GM23338 (cell line): Measurements from ENCODE around the gene NHSL1. TPM values are rescaled to one million over a fixed set of nuclear protein-coding genes. Genes with fewer than 3 reads are reported as not detected.

ENCODE experiments used
- ATAC-seq: fragments of 200-7000 bp; cut with Tn5 transposase; 3 replicates; pipeline ENCODE4 v1.9.1; 2020
- DNase-seq: peaks from one replicate; pipeline ENCODE4 v3.0.0-alpha.2; 2015; ENCODE audit warnings: low spot score
- H2AFZ ChIP-seq: fragments of 200-600 bp; sonication (generic); 2 replicates; pipeline ENCODE4 v1.8.0; 2016; ENCODE audit warnings: antibody characterized with exemption, mild to moderate bottlenecking, moderate library complexity
- H3F3A ChIP-seq: fragments of 200-600 bp; sonication (generic); replicated peaks from 2 replicates; pipeline ENCODE4 v1.8.0; 2017; ENCODE audit warnings: antibody characterized with exemption, mixed run types, low read depth
- H3K27ac ChIP-seq: fragments of 200-600 bp; sonication (generic); 2 replicates; pipeline ENCODE4 v1.6.1; 2016; ENCODE audit warnings: low read depth
- H3K27me3 ChIP-seq: fragments of 200-600 bp; sonication (generic); 2 replicates; pipeline ENCODE4 v1.8.0; 2016; ENCODE audit warnings: mild to moderate bottlenecking, mixed run types, moderate library complexity; ENCODE audit not compliant: insufficient read depth
- H3K36me3 ChIP-seq: fragments of 200-600 bp; sonication (generic); 2 replicates; pipeline ENCODE4 v1.8.0; 2016; ENCODE audit warnings: mild to moderate bottlenecking; ENCODE audit not compliant: insufficient read depth
- H3K4me1 ChIP-seq: fragments of 200-600 bp; sonication (generic); 2 replicates; pipeline ENCODE4 v1.8.0; 2016; ENCODE audit warnings: mild to moderate bottlenecking, moderate library complexity; ENCODE audit not compliant: insufficient read depth
- H3K4me2 ChIP-seq: fragments of 200-600 bp; sonication (generic); 2 replicates; pipeline ENCODE4 v1.7.1; 2017; ENCODE audit warnings: mixed run types
- H3K4me3 ChIP-seq: fragments of 200-600 bp; sonication (generic); 2 replicates; pipeline ENCODE4 v1.6.1; 2016; ENCODE audit warnings: mixed run types
- H3K79me2 ChIP-seq: fragments of 200-600 bp; sonication (generic); replicated peaks from 2 replicates; pipeline ENCODE4 v1.8.0; 2017; ENCODE audit warnings: mild to moderate bottlenecking; ENCODE audit not compliant: insufficient read depth
- H3K9me2 ChIP-seq: fragments of 200-600 bp; sonication (generic); 2 replicates; pipeline ENCODE4 v1.8.0; 2017; ENCODE audit not compliant: insufficient read depth
- H4K20me1 ChIP-seq: fragments of 200-600 bp; sonication (generic); replicated peaks from 2 replicates; pipeline ENCODE4 v1.8.0; 2017; ENCODE audit warnings: mild to moderate bottlenecking; ENCODE audit not compliant: insufficient read depth
- H3K27ac Mint-ChIP-seq: 2 replicates; pipeline ENCODE4 v1.8.0; 2020; ENCODE audit warnings: inconsistent platforms, mild to moderate bottlenecking, moderate library complexity, mixed read lengths
- H3K27me3 Mint-ChIP-seq: 3 replicates; pipeline ENCODE4 v1.8.0; 2022; ENCODE audit warnings: low read depth, mild to moderate bottlenecking, moderate library complexity, mixed read lengths, inconsistent platforms; ENCODE audit not compliant: insufficient read depth, poor library complexity
- H3K36me3 Mint-ChIP-seq: 3 replicates; pipeline ENCODE4 v1.8.0; 2021; ENCODE audit warnings: low read depth, mild to moderate bottlenecking, inconsistent platforms, moderate library complexity, mixed read lengths
- H3K4me1 Mint-ChIP-seq: 3 replicates; pipeline ENCODE4 v1.8.0; 2020; ENCODE audit warnings: mild to moderate bottlenecking, inconsistent platforms, mixed read lengths
- H3K4me3 Mint-ChIP-seq: 3 replicates; pipeline ENCODE4 v1.8.0; 2021; ENCODE audit warnings: moderate library complexity, mild to moderate bottlenecking, inconsistent platforms, mixed read lengths
- H3K9me3 Mint-ChIP-seq: 3 replicates; pipeline ENCODE4 v1.8.0; 2020; ENCODE audit warnings: moderate library complexity, mild to moderate bottlenecking, inconsistent platforms, mixed read lengths
- CREB1 ChIP-seq: fragments of 250-450 bp; sonication (Bioruptor Pico); IDR thresholded peaks from 2 replicates; pipeline ENCODE4 v1.5.0; 2020; ENCODE audit warnings: low read depth, mild to moderate bottlenecking, moderate library complexity
- ETS1 ChIP-seq: IDR thresholded peaks from 2 replicates; pipeline ENCODE4 v1.6.1; 2016; ENCODE audit warnings: antibody characterized with exemption
- EZH2 ChIP-seq: fragments of 200-600 bp; sonication (generic); IDR thresholded peaks from one replicate; pipeline ENCODE4 v1.8.0; 2017; ENCODE audit warnings: antibody characterized with exemption, mild to moderate bottlenecking, low read depth; ENCODE audit not compliant: unreplicated experiment
- EZH2phosphoT487 ChIP-seq: fragments of 200-600 bp; sonication (generic); IDR thresholded peaks from one replicate; pipeline ENCODE4 v1.8.1; 2018; ENCODE audit warnings: antibody characterized with exemption; ENCODE audit not compliant: unreplicated experiment
- JUNB ChIP-seq: IDR thresholded peaks from one replicate; pipeline ENCODE4 v1.6.1; 2016; ENCODE audit warnings: antibody characterized with exemption; ENCODE audit not compliant: unreplicated experiment
- NANOG ChIP-seq: IDR thresholded peaks from 2 replicates; pipeline ENCODE4 v1.6.1; 2016; ENCODE audit warnings: antibody characterized with exemption, borderline replicate concordance
- POLR2AphosphoS5 ChIP-seq: IDR thresholded peaks from 2 replicates; pipeline ENCODE4 v1.6.1; 2016; ENCODE audit warnings: antibody characterized with exemption, low read depth
- REST ChIP-seq: IDR thresholded peaks from one replicate; pipeline ENCODE4 v1.6.1; 2018; ENCODE audit warnings: antibody characterized with exemption; ENCODE audit not compliant: unreplicated experiment
- ZNF114 ChIP-seq: fragments of 250-450 bp; sonication (Bioruptor Pico); IDR thresholded peaks from 2 replicates; pipeline ENCODE4 v1.5.0; 2020; ENCODE audit warnings: mild to moderate bottlenecking, moderate library complexity
- ZNF331 ChIP-seq: fragments of 250-450 bp; sonication (Bioruptor Pico); IDR thresholded peaks from 2 replicates; pipeline ENCODE4 v1.5.0; 2020; ENCODE audit warnings: low read depth, mild to moderate bottlenecking, moderate library complexity
- ZNF462 ChIP-seq: fragments of 250-450 bp; sonication (Bioruptor Pico); IDR thresholded peaks from 2 replicates; pipeline ENCODE4 v1.5.0; 2020; ENCODE audit warnings: mild to moderate bottlenecking, moderate library complexity
- polyA plus RNA-seq: library from polyadenylated mRNA; unstranded; fragments of >200 nt; fragmentation: Nextera tagmentation; extraction: Ambion mirVana; gene quantifications from 2 replicates; pipeline ENCODE4 v1.2.1, GENCODE V29; 2016
- total RNA-seq: library from RNA; depleted of rRNA; stranded (reverse); fragments of >200 nt; shearing (Covaris generic); gene quantifications from 2 replicates; pipeline ENCODE4 v1.2.3, GENCODE V29; 2014

NHSL1 gene
- total and polyA plus RNA-seq, 2 experiments from 2014 or later: 11.2 to 24.5 TPM

GRCh38 chr6:138378463-138378862 is 120.8 kb downstream of the NHSL1 start (continued):
- no peak for TF ChIP-seq REST

GRCh38 chr6:138377844-138378243 is 121.5 kb downstream of the NHSL1 start, which contains the start of gene SMIM28:
TSS of gene SMIM28 (plus strand) at chr6:138377905. CDS start at chr6:138378073, 168 bp downstream.
- peak within 1 kb of the TSS; percentile 49 for H2AFZ ChIP-seq
- H3K4me1 Mint-ChIP-seq: peaks cover 19% of the 10 kb centered on the region
- no peaks in the 10 kb centered on the region for H3K9me2 ChIP-seq
- no peaks in the 10 kb centered on the region for H3K36me3 ChIP-seq
- no peaks in the 10 kb centered on the region for H3F3A ChIP-seq
- no peaks in the 10 kb centered on the region for H4K20me1 ChIP-seq
- H3K4me3 Mint-ChIP-seq: no peak within 1 kb of the TSS
- H3K79me2 ChIP-seq: no peaks in the 10 kb centered on the region
- H3K4me2 ChIP-seq: peak within 1 kb of the TSS; percentile 46; the same call in 1 of the 2 replicates
- ATAC-seq: no peak
- DNase-seq: no peak
- no peaks in the 10 kb centered on the region for H3K36me3 Mint-ChIP-seq
- H3K9me3 Mint-ChIP-seq: no peaks in the 10 kb centered on the region; the same call in 2 of the 3 replicates
- no peak within 1 kb of the TSS for H3K27ac ChIP-seq
- peaks cover 19% of the 10 kb centered on the region for H3K4me1 ChIP-seq
- no peak within 1 kb of the TSS; the same call in 1 of the 2 replicates for H3K4me3 ChIP-seq
- no peaks in the 10 kb centered on the region for H3K27me3 ChIP-seq
- H3K27ac Mint-ChIP-seq: peak within 1 kb of the TSS; percentile 33; the same call in 1 of the 2 replicates
- H3K27me3 Mint-ChIP-seq: peaks cover 6% of the 10 kb centered on the region
- TF ChIP-seq JUNB (no peak), EZH2 (no peak), CREB1 (CRISPR knock-in tag) (no peak), REST (no peak), ZNF114 (CRISPR knock-in tag) (no peak), POLR2AphosphoS5 (no peak), ZNF462 (CRISPR knock-in tag) (no peak), NANOG (no peak), EZH2phosphoT487 (no peak), ETS1 (no peak), ZNF331 (no peak)
